ENCODE measurements around the gene KRTAP10-8. TPM values are rescaled to one million over a fixed set of nuclear protein-coding genes. Genes with fewer than 3 reads are reported as not detected.

KRTAP10-8 gene
- total and polyA plus RNA-seq, 2 experiments from 2014 or later, result not detected

GRCh38 chr21:44581158-44581557 is 30.7 kb upstream of the KRTAP10-8 start:
- ATAC-seq (no peak), DNase-seq (ENCODE audit: low spot score) (no peak)
- H3K4me1 Mint-ChIP-seq, result peaks cover 7% of the 10 kb centered on the region
- peaks cover 13% of the 10 kb centered on the region for H3K27me3 Mint-ChIP-seq (ENCODE audit: insufficient read depth, low read depth, poor library complexity)
- peaks cover 3% of the 10 kb centered on the region; the same call in 2 of the 3 replicates for H3K36me3 Mint-ChIP-seq (ENCODE audit: low read depth)
- no peak overlapping the region for H3K27ac Mint-ChIP-seq
- Histone ChIP-seq H3K9me2 (ENCODE audit: insufficient read depth) (no peaks in the 10 kb centered on the region), H3K36me3 (ENCODE audit: insufficient read depth) (no peaks in the 10 kb centered on the region), H4K20me1 (replicated peaks; ENCODE audit: insufficient read depth) (no peaks in the 10 kb centered on the region), H3K79me2 (replicated peaks; ENCODE audit: insufficient read depth) (no peaks in the 10 kb centered on the region), H3K4me2 (no peak overlapping the region), H3F3A (replicated peaks; ENCODE audit: low read depth) (no peaks in the 10 kb centered on the region), H3K4me1 (ENCODE audit: insufficient read depth) (no peaks in the 10 kb centered on the region), H2AFZ (no peak overlapping the region), H3K4me3 (no peak overlapping the region), H3K27ac (ENCODE audit: low read depth) (no peak overlapping the region), H3K27me3 (ENCODE audit: insufficient read depth) (no peaks in the 10 kb centered on the region)
- TF ChIP-seq NANOG (IDR thresholded peaks at IDR 0.05; ENCODE audit: borderline replicate concordance), result no peak
- no peak for TF ChIP-seq ETS1 (IDR thresholded peaks at IDR 0.05)
- no peak for TF ChIP-seq ZNF114 (CRISPR knock-in tag; IDR thresholded peaks at IDR 0.05)
- H3K9me3 Mint-ChIP-seq, result peaks cover 26% of the 10 kb centered on the region
- no peak overlapping the region for H3K4me3 Mint-ChIP-seq

GRCh38 chr21:44582055-44582454 is 29.8 kb upstream of the KRTAP10-8 start:
- Mint-ChIP-seq H3K4me3 (no peak overlapping the region), H3K27me3 (ENCODE audit: insufficient read depth, low read depth, poor library complexity) (peaks cover 13% of the 10 kb centered on the region), H3K9me3 (peaks cover 20% of the 10 kb centered on the region), H3K36me3 (ENCODE audit: low read depth) (peaks cover 3% of the 10 kb centered on the region; the same call in 2 of the 3 replicates), H3K27ac (no peak overlapping the region), H3K4me1 (peaks cover 7% of the 10 kb centered on the region)
- H3K9me2 ChIP-seq (ENCODE audit: insufficient read depth), result no peaks in the 10 kb centered on the region
- H4K20me1 ChIP-seq (replicated peaks; ENCODE audit: insufficient read depth), result no peaks in the 10 kb centered on the region
- H3K27ac ChIP-seq (ENCODE audit: low read depth), result no peak overlapping the region
- ATAC-seq, result no peak
- H3K27me3 ChIP-seq (ENCODE audit: insufficient read depth), result no peaks in the 10 kb centered on the region
- H3K4me3 ChIP-seq, result no peak overlapping the region
- H3K4me2 ChIP-seq, result no peak overlapping the region
- DNase-seq (ENCODE audit: low spot score), result no peak
- H3K79me2 ChIP-seq (replicated peaks; ENCODE audit: insufficient read depth), result no peaks in the 10 kb centered on the region
- no peak overlapping the region for H2AFZ ChIP-seq
- no peaks in the 10 kb centered on the region for H3K4me1 ChIP-seq (ENCODE audit: insufficient read depth)
- H3F3A ChIP-seq (replicated peaks; ENCODE audit: low read depth), result no peaks in the 10 kb centered on the region
- no peaks in the 10 kb centered on the region for H3K36me3 ChIP-seq (ENCODE audit: insufficient read depth)
- TF ChIP-seq ZNF114 (CRISPR knock-in tag; IDR thresholded peaks at IDR 0.05) (no peak), NANOG (IDR thresholded peaks at IDR 0.05; ENCODE audit: borderline replicate concordance) (no peak), JUNB (IDR thresholded peaks at IDR 0.05; ENCODE audit: unreplicated experiment) (no peak), POLR2AphosphoS5 (IDR thresholded peaks at IDR 0.05; ENCODE audit: low read depth) (no peak), STAT1 (IDR thresholded peaks at IDR 0.05; ENCODE audit: unreplicated experiment) (no peak), EZH2phosphoT487 (IDR thresholded peaks at IDR 0.05; ENCODE audit: unreplicated experiment) (no peak), EZH2 (IDR thresholded peaks at IDR 0.05; ENCODE audit: low read depth, unreplicated experiment) (no peak), ZNF331 (CRISPR knock-in tag; IDR thresholded peaks at IDR 0.05; ENCODE audit: low read depth) (no peak), CTCF (conservative IDR thresholded peaks at IDR 0.05; ENCODE audit: low read depth in 2 of 2) (no peak), CREB1 (CRISPR knock-in tag; IDR thresholded peaks at IDR 0.05; ENCODE audit: low read depth) (no peak), REST (IDR thresholded peaks at IDR 0.05; ENCODE audit: unreplicated experiment) (no peak)
